Esophagus muscularis mucosa (tissue), 4 donors: ENCODE results near the gene NEU4. TPM values are rescaled to one million over a fixed set of nuclear protein-coding genes. Genes with fewer than 3 reads are reported as not detected.

Experiments used
- DNase-seq: peaks from one replicate; pipeline ENCODE4 v3.0.0-alpha.2; 2017; ENCODE audit errors: extremely low spot score
- H3K27ac ChIP-seq, 4 donors: fragments of 200-600 bp; sonication (generic); replicated peaks in 1 of 4; 1 replicate in 3 of 4; 2 replicates in 1 of 4; pipeline ENCODE4 v1.5.1; 2016 to 2019; ENCODE audit warnings: mild to moderate bottlenecking in 1 of 4
- H3K27me3 ChIP-seq, 4 donors: fragments of 200-600 bp; sonication (generic); one replicate each; pipeline versions ENCODE4 v1.5.1 to v1.6.0; 2016 to 2019
- H3K36me3 ChIP-seq, 4 donors: fragments of 200-600 bp; sonication (generic); one replicate each; pipeline ENCODE4 v1.5.1; 2016 to 2019
- H3K4me1 ChIP-seq, 4 donors: fragments of 200-600 bp; sonication (generic); one replicate each; pipeline ENCODE4 v1.5.1; 2016 to 2019
- H3K4me3 ChIP-seq, 4 donors: fragments of 200-600 bp; sonication (generic); 1 replicate in 2 of 4; 2 replicates in 2 of 4; pipeline ENCODE4 v1.5.1; 2016 to 2019; ENCODE audit warnings: mild to moderate bottlenecking in 4 of 4, moderate library complexity in 1 of 4
- H3K9me3 ChIP-seq, 4 donors: fragments of 200-600 bp; sonication (generic); 1 replicate in 3 of 4; 2 replicates in 1 of 4; pipeline ENCODE4 v1.5.1; 2016 to 2019
- EP300 ChIP-seq: sonication (generic); formaldehyde crosslinking; IDR thresholded peaks from one replicate; pipeline ENCODE4 v1.6.1; 2017; ENCODE audit warnings: antibody characterized with exemption
- POLR2A ChIP-seq: fragments of 450-650 bp; IDR thresholded peaks from one replicate; pipeline ENCODE4 v1.6.1; 2017; ENCODE audit warnings: antibody characterized with exemption, moderate library complexity, mild to moderate bottlenecking, low read depth
- POLR2AphosphoS5 ChIP-seq, 2 donors: sonication (generic); formaldehyde crosslinking; IDR thresholded peaks; one replicate each; pipeline ENCODE4 v1.6.1; 2017; ENCODE audit warnings: antibody characterized with exemption in 2 of 2
- WGBS: methylation state at CpG from one replicate; pipeline ENCODE4 v1.1.5; 2018; 5-methylcytosine and 5-hydroxymethylcytosine counted together
- intact Hi-C: fragments of 100-400 bp; cut with DNase I; formaldehyde crosslinking; loops from one replicate; pipeline ENCODE4 v1.15.1; 2023
- total RNA-seq, 4 donors: library from RNA; depleted of rRNA; stranded (reverse); fragments of >200 nt; gene quantifications; one replicate each; pipeline versions ENCODE4 v1.1.0 to v1.2.1, GENCODE V29; 2016
- TF ChIP-seq, protein P1 (sequence below), 3 experiments: fragments of 200-600 bp in 2 of 3; fragments of 450-650 bp in 1 of 3; sonication (generic) in 2 of 3; IDR thresholded peaks; one replicate each; pipeline ENCODE4 v1.5.1; 2017 to 2019; ENCODE audit warnings: antibody characterized with exemption in 3 of 3, mild to moderate bottlenecking in 2 of 3, moderate library complexity in 1 of 3

Gene NEU4
- total RNA-seq, 4 donors from 2014 or later, result 1.5 to 5.4 TPM; not detected in 2

DNA sequence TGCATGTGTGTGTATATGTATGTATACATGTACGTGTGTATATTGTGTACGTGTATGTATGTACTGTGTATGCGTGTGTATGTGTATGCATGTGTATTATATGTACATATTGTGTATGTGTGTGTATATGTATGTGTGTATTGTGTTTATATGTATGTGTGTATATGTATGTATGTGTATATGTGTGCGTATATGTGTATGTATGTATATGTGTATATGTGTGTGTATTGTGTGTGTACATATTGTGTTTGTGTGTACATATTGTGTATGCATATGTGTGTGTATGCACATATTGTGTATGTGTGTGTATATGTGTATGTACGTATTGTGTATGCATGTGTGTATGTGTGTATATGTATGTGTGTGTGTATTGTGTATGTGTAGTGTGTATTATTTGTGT is 15.6 kb upstream of the NEU4 start:
- TF ChIP-seq POLR2AphosphoS5 (IDR thresholded peaks at IDR 0.05) (no peak), POLR2A (no peak), EP300 (no peak)
- TF ChIP-seq, protein P1, sequence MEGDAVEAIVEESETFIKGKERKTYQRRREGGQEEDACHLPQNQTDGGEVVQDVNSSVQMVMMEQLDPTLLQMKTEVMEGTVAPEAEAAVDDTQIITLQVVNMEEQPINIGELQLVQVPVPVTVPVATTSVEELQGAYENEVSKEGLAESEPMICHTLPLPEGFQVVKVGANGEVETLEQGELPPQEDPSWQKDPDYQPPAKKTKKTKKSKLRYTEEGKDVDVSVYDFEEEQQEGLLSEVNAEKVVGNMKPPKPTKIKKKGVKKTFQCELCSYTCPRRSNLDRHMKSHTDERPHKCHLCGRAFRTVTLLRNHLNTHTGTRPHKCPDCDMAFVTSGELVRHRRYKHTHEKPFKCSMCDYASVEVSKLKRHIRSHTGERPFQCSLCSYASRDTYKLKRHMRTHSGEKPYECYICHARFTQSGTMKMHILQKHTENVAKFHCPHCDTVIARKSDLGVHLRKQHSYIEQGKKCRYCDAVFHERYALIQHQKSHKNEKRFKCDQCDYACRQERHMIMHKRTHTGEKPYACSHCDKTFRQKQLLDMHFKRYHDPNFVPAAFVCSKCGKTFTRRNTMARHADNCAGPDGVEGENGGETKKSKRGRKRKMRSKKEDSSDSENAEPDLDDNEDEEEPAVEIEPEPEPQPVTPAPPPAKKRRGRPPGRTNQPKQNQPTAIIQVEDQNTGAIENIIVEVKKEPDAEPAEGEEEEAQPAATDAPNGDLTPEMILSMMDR (IDR thresholded peaks at IDR 0.05), result no peak
- Histone ChIP-seq H3K4me1 (no peaks in the 10 kb centered on the region), H3K27ac (no peak overlapping the region), H3K4me3 (no peak overlapping the region), H3K27me3 (peaks cover 0 to 12% (median 0%) of the 10 kb centered on the region in 4 donors), H3K9me3 (no peaks in the 10 kb centered on the region), H3K36me3 (no peaks in the 10 kb centered on the region)
- intact Hi-C loops, result no loop called here
- no peak for DNase-seq
- WGBS, result 98% methylated on average over 5 of the region's 5 CpGs

DNA sequence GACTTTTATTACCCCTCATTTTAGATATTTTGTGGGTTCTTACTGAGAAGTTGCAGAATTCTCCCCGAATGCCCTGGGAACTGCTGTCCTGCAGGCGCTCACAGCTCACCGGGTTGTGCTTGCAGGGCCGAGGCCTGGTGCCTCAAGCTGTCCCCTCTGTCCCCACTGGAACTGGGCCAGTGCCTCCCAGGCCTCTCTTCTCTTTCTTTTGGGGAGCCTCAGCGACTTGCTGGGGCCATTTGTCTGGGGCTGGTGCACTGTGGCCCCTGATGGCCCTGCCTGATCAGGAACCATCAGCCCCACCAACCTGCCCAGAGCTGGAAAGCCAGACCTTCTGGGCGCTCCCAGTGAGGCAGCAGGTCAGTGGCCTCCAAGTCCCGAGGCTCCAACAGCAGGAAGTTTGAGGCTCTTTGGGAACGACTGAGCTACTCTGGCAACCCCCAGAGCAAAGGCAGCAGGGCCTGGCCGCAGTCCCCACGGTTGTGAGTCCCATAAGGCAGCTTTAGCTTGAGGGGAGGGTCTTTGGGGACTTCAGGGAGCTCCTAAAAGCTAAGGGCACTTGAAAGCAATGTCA is 14.7 kb upstream of the NEU4 start:
- no peaks in the 10 kb centered on the region for H3K4me1 ChIP-seq
- no peak overlapping the region for H3K27ac ChIP-seq
- no peak overlapping the region for H3K4me3 ChIP-seq
- DNase-seq, result no peak
- H3K36me3 ChIP-seq, result no peaks in the 10 kb centered on the region
- intact Hi-C loops, result no loop called here
- H3K9me3 ChIP-seq, result no peaks in the 10 kb centered on the region
- WGBS, result 62% methylated on average over 5 of the region's 10 CpGs
- TF ChIP-seq, protein P1 (IDR thresholded peaks at IDR 0.05), result no peak
- no peak for TF ChIP-seq EP300
- TF ChIP-seq POLR2A, result no peak
- TF ChIP-seq POLR2AphosphoS5 (IDR thresholded peaks at IDR 0.05), result no peak
- H3K27me3 ChIP-seq, result peaks cover 0 to 12% (median 0%) of the 10 kb centered on the region in 4 donors

- intact Hi-C loops, result no loop called here
- H3K27me3 ChIP-seq, result peaks cover 0 to 12% (median 0%) of the 10 kb centered on the region in 4 donors
- no peak for TF ChIP-seq POLR2A
- TF ChIP-seq, protein P1 (IDR thresholded peaks at IDR 0.05), result no peak
- TF ChIP-seq POLR2AphosphoS5 (IDR thresholded peaks at IDR 0.05), result no peak
- no peak for TF ChIP-seq EP300
- no peak overlapping the region for H3K4me3 ChIP-seq
- no peak overlapping the region for H3K27ac ChIP-seq
- H3K36me3 ChIP-seq, result no peaks in the 10 kb centered on the region
- H3K4me1 ChIP-seq, result no peaks in the 10 kb centered on the region
- WGBS, result 87% methylated on average over 30 of the region's 31 CpGs
- no peak for DNase-seq
- H3K9me3 ChIP-seq, result no peaks in the 10 kb centered on the region
Measured at GRCh38 chr2:241795021-241795999, 13.7 kb upstream of the NEU4 start.

GRCh38 chr2:241796209-241796608 is 12.8 kb upstream of the NEU4 start:
- Histone ChIP-seq H3K27ac (no peak overlapping the region), H3K4me3 (no peak overlapping the region), H3K36me3 (no peaks in the 10 kb centered on the region), H3K27me3 (peaks cover 0 to 13% (median 0%) of the 10 kb centered on the region in 4 donors), H3K4me1 (no peaks in the 10 kb centered on the region), H3K9me3 (no peaks in the 10 kb centered on the region)
- WGBS, result 93% methylated on average over 13 of the region's 13 CpGs
- TF ChIP-seq POLR2A (no peak), EP300 (no peak), POLR2AphosphoS5 (IDR thresholded peaks at IDR 0.05) (no peak)
- TF ChIP-seq, protein P1 (IDR thresholded peaks at IDR 0.05), result no peak
- intact Hi-C loops, result no loop called here
- no peak for DNase-seq
